ENCODE results near the gene FGF10.

DNA sequence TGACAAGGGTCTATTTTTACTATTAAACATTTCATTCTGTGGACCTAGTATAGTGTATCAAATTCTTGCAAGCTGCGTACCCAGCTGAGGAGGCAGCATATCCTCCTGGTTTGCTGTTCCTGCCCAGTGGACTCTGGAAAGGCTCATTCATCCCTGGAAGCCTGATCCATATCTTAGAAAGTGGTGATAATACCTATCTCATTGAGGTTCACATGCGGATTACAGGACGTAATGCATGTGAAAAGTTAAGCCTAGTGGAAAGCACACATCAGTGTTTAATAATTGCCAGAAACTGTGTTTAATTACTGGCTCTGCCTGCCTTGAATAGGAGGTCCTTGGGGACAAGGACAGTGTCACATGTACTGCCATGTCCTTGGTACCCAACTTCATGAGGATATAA, 132.0 kb downstream of the FGF10 start:
- TF ChIP-seq CTCF (IDR thresholded peaks at IDR 0.05): no peak
- no peak for TF ChIP-seq POLR2A (IDR thresholded peaks at IDR 0.05)

All from uterus (tissue), 2 donors.